Ishikawa (cell line): ENCODE results near the gene CYBA.

Experiments used
- REST ChIP-seq: IDR thresholded peaks from 2 replicates; pipeline ENCODE4 v1.6.1; 2012; ENCODE audit warnings: low read depth, mild to moderate bottlenecking
- YY1 ChIP-seq: IDR thresholded peaks from 2 replicates; pipeline ENCODE4 v1.6.1; 2012; ENCODE audit warnings: low read depth

- no peak for TF ChIP-seq REST
- no peak for TF ChIP-seq YY1
Observed at GRCh38 chr16:88696441-88696840, 45.6 kb upstream of the CYBA start.
